Activated naive CD4-positive, alpha-beta T cell treated with anti-CD3 and anti-CD28 coated beads, Interleukin-2, amount 50 U/mL, for 72 hours (primary cell): ENCODE measurements around the gene NAIP. TPM values are rescaled to one million over a fixed set of nuclear protein-coding genes. Genes with fewer than 3 reads are reported as not detected.
"Not testable (repeated sequence)": the region's sequence is repeated elsewhere in the genome, so short reads cannot be mapped to it uniquely, and the experiment has no call there.

Experiments
- ATAC-seq, 2 donors: fragments of 150-1000 bp; cut with Tn5 transposase; 2 replicates each; pipeline ENCODE4 v1.10.0; 2021; ENCODE audit warnings: mild to moderate bottlenecking in 2 of 2, moderate library complexity in 2 of 2
- DNase-seq, 2 donors: peaks; one replicate each; pipeline ENCODE4 v3.0.0; 2021 to 2022; ENCODE audit warnings: low spot score in 2 of 2
- H3K27ac Mint-ChIP-seq, 2 donors: one replicate each; pipeline ENCODE4 v1.8.0; 2022; ENCODE audit warnings: mild to moderate bottlenecking in 2 of 2, mixed read lengths in 2 of 2
- H3K36me3 Mint-ChIP-seq, 2 donors: one replicate each; pipeline ENCODE4 v1.8.0; 2022; ENCODE audit warnings: mixed read lengths in 2 of 2
- H3K9me3 Mint-ChIP-seq, 2 donors: one replicate each; pipeline ENCODE4 v1.8.0; 2022; ENCODE audit warnings: mixed read lengths in 2 of 2
- total RNA-seq, 2 donors: library from RNA; stranded (reverse); gene quantifications; one replicate each; pipeline ENCODE4 v1.2.3, GENCODE V29; 2022

The NAIP gene
- total RNA-seq, 2 donors from 2014 or later: 4.7 to 8.6 TPM

GRCh38 chr5:70964531-70964930 lies 60.6 kb downstream of the NAIP start:
- H3K36me3 Mint-ChIP-seq, DNase-seq, H3K9me3 Mint-ChIP-seq, H3K27ac Mint-ChIP-seq, ATAC-seq: not testable (repeated sequence)

GRCh38 chr5:70953068-70953467 lies 72.1 kb downstream of the NAIP start:
- not testable (repeated sequence) for H3K9me3 Mint-ChIP-seq, DNase-seq, H3K27ac Mint-ChIP-seq, H3K36me3 Mint-ChIP-seq, ATAC-seq

- not testable (repeated sequence) for H3K27ac Mint-ChIP-seq, DNase-seq, H3K36me3 Mint-ChIP-seq, H3K9me3 Mint-ChIP-seq
- ATAC-seq: peak in 1 of 2 donors; percentile 57
Measured at GRCh38 chr5:70932560-70932959, 92.6 kb downstream of the NAIP start.

- H3K27ac Mint-ChIP-seq, H3K36me3 Mint-ChIP-seq: not testable (repeated sequence)
- ATAC-seq: peak in 1 of 2 donors; percentile 24
Measured at GRCh38 chr5:70931709-70932368, 93.3 kb downstream of the NAIP start.

GRCh38 chr5:70925211-70925562 lies 100.0 kb downstream of the NAIP start:
- not testable (repeated sequence) for ATAC-seq, DNase-seq, H3K9me3 Mint-ChIP-seq, H3K36me3 Mint-ChIP-seq, H3K27ac Mint-ChIP-seq

More at GRCh38 chr5:70931709-70932368, 93.3 kb downstream of the NAIP start:
- DNase-seq, H3K9me3 Mint-ChIP-seq: not testable (repeated sequence)

Other genes starting within 250 kb of the NAIP start
- 1 to 10 TPM; 1.7 to 4.9 TPM for gene SERF1A, start 124.7 kb downstream of the NAIP start, total RNA-seq
- 10 to 100 TPM; 45.9 to 49.3 TPM for gene SMN1, start 100.3 kb downstream of the NAIP start, total RNA-seq
- 10 to 100 TPM; 25.4 to 91.1 TPM for gene GTF2H2, start 42.3 kb upstream of the NAIP start, total RNA-seq